GM19238 (cell line): ENCODE data around the gene MFN2.
"Not testable (repeated sequence)": the region's sequence is repeated elsewhere in the genome, so short reads cannot be mapped to it uniquely, and the experiment has no call there.

Source experiments
- DNase-seq: peaks from one replicate; pipeline ENCODE4 v3.0.0; 2011; ENCODE audit warnings: low spot score; ENCODE audit not compliant: insufficient read length

Gene MFN2

GRCh38 chr1:11979851-11980675, at the start of gene MFN2:
TSS of gene MFN2 (plus strand) at chr1:11980444. CDS start at chr1:11989169, 8,725 bp downstream.
- DNase-seq, result peak; percentile 96

- DNase-seq, result no peak
These were observed 49.4 kb upstream of the MFN2 start for GRCh38 chr1:11930571-11931445.

GRCh38 chr1:11931845-11932244, 48.4 kb upstream of the MFN2 start:
- no peak for DNase-seq

- DNase-seq, result peak; percentile 95
These were observed 45.8 kb upstream of the MFN2 start, which contains the start of gene PLOD1 for GRCh38 chr1:11934302-11935056. TSS of gene PLOD1 (plus strand) at chr1:11934717. CDS start at chr1:11934780, 63 bp downstream.

GRCh38 chr1:11935057-11935412, 45.2 kb upstream of the MFN2 start:
- DNase-seq, result no peak

- DNase-seq, result not testable (repeated sequence)
These were observed 44.5 kb upstream of the MFN2 start for GRCh38 chr1:11935733-11936132.

GRCh38 chr1:11938722-11939526, 41.3 kb upstream of the MFN2 start:
- DNase-seq, result no peak

GRCh38 chr1:11939794-11940193, 40.5 kb upstream of the MFN2 start:
- not testable (repeated sequence) for DNase-seq

- DNase-seq, result no peak
These were observed 39.9 kb upstream of the MFN2 start for GRCh38 chr1:11940260-11940921.

- DNase-seq, result no peak
These were observed 38.0 kb upstream of the MFN2 start for GRCh38 chr1:11942280-11942679.

- no peak for DNase-seq
These were observed 36.6 kb upstream of the MFN2 start for GRCh38 chr1:11943619-11944018.

- no peak for DNase-seq
These were observed 35.8 kb upstream of the MFN2 start for GRCh38 chr1:11944358-11944931.

- DNase-seq, result no peak
These were observed 33.6 kb upstream of the MFN2 start for GRCh38 chr1:11946647-11947046.

GRCh38 chr1:11948822-11949458, 31.3 kb upstream of the MFN2 start:
- DNase-seq, result no peak

GRCh38 chr1:11951901-11952300, 28.3 kb upstream of the MFN2 start:
- no peak for DNase-seq

- DNase-seq, result no peak
These were observed 27.7 kb upstream of the MFN2 start for GRCh38 chr1:11952455-11953109.

GRCh38 chr1:11955221-11955620, 25.0 kb upstream of the MFN2 start:
- no peak for DNase-seq

GRCh38 chr1:11957398-11957797, 22.8 kb upstream of the MFN2 start:
- no peak for DNase-seq

- no peak for DNase-seq
These were observed 22.3 kb upstream of the MFN2 start for GRCh38 chr1:11957897-11958296.
